Psoas muscle (tissue), 8 donors: ENCODE results near the gene CRACR2A. TPM values are rescaled to one million over a fixed set of nuclear protein-coding genes. Genes with fewer than 3 reads are reported as not detected.

Source experiments
- ATAC-seq, 4 donors: fragments of 200-7000 bp; cut with Tn5 transposase; one replicate each; pipeline ENCODE4 v1.9.1; 2020; ENCODE audit warnings: moderate library complexity in 3 of 4, mild to moderate bottlenecking in 2 of 4
- DNase-seq, 2 donors: peaks; one replicate each; pipeline ENCODE4 v3.0.0-alpha.2; 2020
- H3K27ac ChIP-seq: fragments of 200-600 bp; one replicate; pipeline ENCODE4 v1.8.0; 2022
- H3K27me3 ChIP-seq, 3 donors: fragments of 200-600 bp in 1 of 3; one replicate each; pipeline versions ENCODE4 v1.6.1 to v1.8.0; 2013 to 2022; ENCODE audit warnings: low read length in 2 of 3, mild to moderate bottlenecking in 2 of 3, moderate library complexity in 1 of 3; ENCODE audit not compliant: insufficient read depth in 3 of 3
- H3K36me3 ChIP-seq, 2 donors: fragments of 200-600 bp in 1 of 2; one replicate each; pipeline versions ENCODE4 v1.6.1 to v1.8.0; 2013 to 2022; ENCODE audit warnings: low read depth in 1 of 2, mild to moderate bottlenecking in 1 of 2, moderate library complexity in 1 of 2; ENCODE audit not compliant: insufficient read depth in 1 of 2
- H3K4me1 ChIP-seq: fragments of 200-600 bp; one replicate; pipeline ENCODE4 v1.8.0; 2022
- H3K4me3 ChIP-seq: fragments of 200-600 bp; one replicate; pipeline ENCODE4 v1.8.0; 2022; ENCODE audit warnings: mild to moderate bottlenecking
- H3K9me3 ChIP-seq: fragments of 200-600 bp; one replicate; pipeline ENCODE4 v1.8.0; 2022
- WGBS, 3 donors: extraction: QIAGEN DNeasy Blood & Tissue Kit; methylation state at CpG; one replicate each; pipeline versions ENCODE4 v1.1.6 to v1.1.7; 2013; 5-methylcytosine and 5-hydroxymethylcytosine counted together
- intact Hi-C, 2 donors: fragments of 100-400 bp; cut with DNase I; formaldehyde crosslinking; loops; one replicate each; pipeline versions ENCODE4 v1.11.0 to v1.14.2; 2022
- polyA plus RNA-seq, 3 donors: library from polyadenylated mRNA; stranded (reverse); fragments of 200-250 nt; gene quantifications; one replicate each; pipeline ENCODE4 v1.2.3, GENCODE V29; 2013
- total RNA-seq, 4 donors: library from RNA; stranded (reverse); fragmentation: NEBNext Ultra II Directional in 2 of 4; extraction: Animal tissue kit (Norgen Biotek cat#: 25700) in 2 of 4; gene quantifications; one replicate each; pipeline versions ENCODE4 v1.2.1 to v1.2.4, GENCODE V29; 2021 to 2023
- TF ChIP-seq, protein P1 (sequence below): fragments of 200-600 bp; IDR thresholded peaks from one replicate; pipeline ENCODE4 v1.8.0; 2022; ENCODE audit warnings: antibody characterized with exemption
- donor health status: healthy with polysubstance abuse.
- donor health status: DM: no; HTN: no; CAD: no; lungs with moderate emphysema.
- donor health status: Bipolar disorder and iron deficiency.
- donor health status: healthy.
- donor health status: DM: yes; HTN: yes; CAD: no.
- donor health status: DM: no; HTN: no; CAD: no.
- donor health status: DM: no; HTN: no; CAD: no.
- donor health status: DM: yes; HTN: yes; CAD: no.

Gene CRACR2A
- total and polyA plus RNA-seq, 7 donors: 0.24 to 1.7 (median 0.87) TPM

DNA sequence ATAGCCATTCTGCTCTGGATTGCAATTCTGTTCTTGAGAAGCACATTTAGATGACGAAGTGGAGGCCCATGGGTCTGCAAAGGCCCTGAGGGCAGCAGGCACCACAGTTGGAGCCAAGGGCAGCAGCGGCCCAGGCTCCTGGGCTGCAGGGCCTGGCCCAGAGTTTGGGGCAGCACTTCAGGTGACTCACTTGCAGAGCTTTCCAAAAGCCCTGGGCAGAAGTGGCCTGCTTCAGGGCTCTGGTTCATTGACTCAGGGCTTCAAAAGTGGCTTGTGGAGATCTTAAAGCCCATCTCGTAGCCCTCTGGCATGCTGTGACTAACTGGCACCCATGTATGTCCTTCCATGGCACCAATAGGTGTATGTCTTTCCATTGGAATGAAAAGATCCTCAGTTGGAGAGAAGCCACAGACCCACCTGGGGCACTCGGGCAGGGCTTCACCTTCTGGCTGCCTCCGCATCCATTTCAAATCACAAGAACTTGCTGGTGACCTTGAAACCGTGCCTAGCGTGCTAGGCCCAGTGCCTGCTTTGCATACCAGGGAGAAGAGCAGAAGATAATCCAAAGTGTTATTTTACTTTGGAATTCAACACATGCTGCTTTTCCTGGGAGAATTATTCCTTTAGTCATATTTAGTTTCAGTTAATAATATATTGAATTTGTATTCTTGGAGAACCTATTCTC is 155.2 kb downstream of the CRACR2A start:
- intact Hi-C loops: no loop called here

DNA sequence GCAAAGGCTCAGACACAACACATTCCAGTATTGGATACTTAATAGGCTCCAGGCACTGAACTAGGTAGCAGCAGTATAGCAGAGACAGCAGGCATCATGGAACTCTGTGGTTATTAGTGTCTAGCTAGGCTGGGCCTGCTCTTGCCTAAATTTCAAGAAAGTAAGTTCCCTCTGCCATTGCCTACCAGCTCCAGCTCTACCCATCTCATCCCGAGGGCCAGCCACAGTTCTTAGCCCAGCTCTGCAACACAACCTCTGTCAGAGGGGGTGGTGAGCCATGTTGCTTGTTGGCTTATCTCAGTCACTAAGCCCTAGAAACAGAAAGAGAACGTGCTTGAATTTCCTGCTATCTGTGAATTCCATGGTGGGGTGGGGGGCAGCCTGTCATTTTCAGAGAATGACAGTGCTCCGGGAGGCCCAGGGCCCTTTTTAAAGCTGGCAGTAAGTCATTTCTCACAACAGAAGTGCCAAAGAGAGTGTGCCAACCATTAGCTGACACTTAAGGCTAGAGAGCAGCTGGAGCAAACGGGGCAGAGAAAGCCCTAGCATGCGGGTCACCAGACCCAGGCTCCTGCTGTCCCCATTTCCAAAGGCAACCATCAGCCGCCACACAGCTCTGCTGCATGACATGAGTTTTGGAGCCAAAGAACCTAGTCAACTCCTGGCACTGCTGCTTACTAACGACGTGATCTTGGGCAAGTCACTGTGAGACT is 156.1 kb downstream of the CRACR2A start:
- Histone ChIP-seq H3K4me1 (peaks cover 8% of the 10 kb centered on the region), H3K9me3 (no peaks in the 10 kb centered on the region), H3K36me3 (no peaks in the 10 kb centered on the region), H3K27me3 (no peaks in the 10 kb centered on the region), H3K27ac (no peak overlapping the region), H3K4me3 (no peak overlapping the region)
- no peak for DNase-seq
- WGBS, 3 donors: 55 to 74% (median 59%) methylated on average over 8 of the region's 8 CpGs
- ATAC-seq: no peak
- intact Hi-C loops: no loop called here
- TF ChIP-seq, protein P1, sequence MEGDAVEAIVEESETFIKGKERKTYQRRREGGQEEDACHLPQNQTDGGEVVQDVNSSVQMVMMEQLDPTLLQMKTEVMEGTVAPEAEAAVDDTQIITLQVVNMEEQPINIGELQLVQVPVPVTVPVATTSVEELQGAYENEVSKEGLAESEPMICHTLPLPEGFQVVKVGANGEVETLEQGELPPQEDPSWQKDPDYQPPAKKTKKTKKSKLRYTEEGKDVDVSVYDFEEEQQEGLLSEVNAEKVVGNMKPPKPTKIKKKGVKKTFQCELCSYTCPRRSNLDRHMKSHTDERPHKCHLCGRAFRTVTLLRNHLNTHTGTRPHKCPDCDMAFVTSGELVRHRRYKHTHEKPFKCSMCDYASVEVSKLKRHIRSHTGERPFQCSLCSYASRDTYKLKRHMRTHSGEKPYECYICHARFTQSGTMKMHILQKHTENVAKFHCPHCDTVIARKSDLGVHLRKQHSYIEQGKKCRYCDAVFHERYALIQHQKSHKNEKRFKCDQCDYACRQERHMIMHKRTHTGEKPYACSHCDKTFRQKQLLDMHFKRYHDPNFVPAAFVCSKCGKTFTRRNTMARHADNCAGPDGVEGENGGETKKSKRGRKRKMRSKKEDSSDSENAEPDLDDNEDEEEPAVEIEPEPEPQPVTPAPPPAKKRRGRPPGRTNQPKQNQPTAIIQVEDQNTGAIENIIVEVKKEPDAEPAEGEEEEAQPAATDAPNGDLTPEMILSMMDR: no peak

More for the DNA sequence above, 155.2 kb downstream of the CRACR2A start:
- ATAC-seq (no peak), DNase-seq (no peak)
- H3K9me3 ChIP-seq: no peaks in the 10 kb centered on the region
- peaks cover 8% of the 10 kb centered on the region for H3K4me1 ChIP-seq
- no peak overlapping the region for H3K27ac ChIP-seq
- H3K36me3 ChIP-seq: no peaks in the 10 kb centered on the region
- TF ChIP-seq, protein P1: no peak
- 77 to 88% (median 84%) methylated on average over 7 of the region's 7 CpGs for WGBS, 3 donors
- H3K27me3 ChIP-seq: no peaks in the 10 kb centered on the region
- H3K4me3 ChIP-seq: no peak overlapping the region

DNA sequence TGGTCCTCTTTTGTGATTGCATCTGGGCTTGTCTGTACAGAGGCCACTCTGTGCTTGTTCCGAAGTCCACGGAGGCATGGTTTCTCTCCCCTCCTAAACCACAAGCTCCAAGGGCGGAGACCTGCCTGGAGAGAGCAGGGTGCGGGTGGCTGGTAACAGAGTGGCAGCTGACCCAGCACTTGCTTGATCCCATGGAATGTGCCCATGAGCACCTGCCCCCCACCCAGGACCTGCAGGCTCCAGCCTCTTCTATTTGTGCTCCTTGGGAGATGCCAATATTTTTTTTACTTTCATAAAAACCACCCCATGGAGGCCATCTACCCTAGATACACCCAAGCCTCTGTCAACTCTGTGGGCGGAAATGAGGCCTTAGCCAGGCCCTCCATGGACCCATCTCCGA is 157.2 kb downstream of the CRACR2A start:
- Histone ChIP-seq H3K9me3 (no peaks in the 10 kb centered on the region), H3K36me3 (no peaks in the 10 kb centered on the region), H3K27ac (no peak overlapping the region), H3K4me1 (peaks cover 8% of the 10 kb centered on the region), H3K27me3 (no peaks in the 10 kb centered on the region), H3K4me3 (no peak overlapping the region)
- TF ChIP-seq, protein P1: no peak
- intact Hi-C loops: no loop called here
- 93 to 96% (median 94%) methylated on average over 6 of the region's 6 CpGs for WGBS, 3 donors
- DNase-seq (no peak), ATAC-seq (no peak)

DNA sequence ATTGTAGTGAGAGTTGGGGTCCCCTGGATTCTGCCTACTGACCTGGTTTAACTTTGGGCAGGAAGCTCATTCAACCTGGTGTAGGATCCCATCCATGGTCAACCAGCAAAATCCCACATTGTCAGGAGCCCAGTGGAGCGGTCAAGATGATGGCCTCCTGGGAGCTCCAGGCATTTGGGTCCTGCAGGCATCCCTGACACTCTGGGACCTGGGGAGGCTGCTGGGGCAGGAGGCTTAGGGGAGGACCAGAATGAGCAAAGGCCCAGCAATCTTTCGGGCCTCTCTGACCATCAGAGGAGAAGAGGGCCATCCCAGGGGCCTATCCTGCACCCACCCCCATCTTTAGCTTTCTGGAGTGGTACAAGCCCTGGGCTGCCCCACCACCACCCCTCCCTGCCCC is 157.9 kb downstream of the CRACR2A start:
- ATAC-seq (no peak), DNase-seq (no peak)
- peaks cover 3% of the 10 kb centered on the region for H3K4me1 ChIP-seq
- no peaks in the 10 kb centered on the region for H3K27me3 ChIP-seq
- no peak overlapping the region for H3K27ac ChIP-seq
- H3K9me3 ChIP-seq: no peaks in the 10 kb centered on the region
- TF ChIP-seq, protein P1: no peak
- WGBS, 3 donors: 93 to 100% (median 96%) methylated on average over 1 to 2 of the region's 2 CpGs
- no peaks in the 10 kb centered on the region for H3K36me3 ChIP-seq
- intact Hi-C loops: no loop called here
- no peak overlapping the region for H3K4me3 ChIP-seq
